ENCODE data around the gene HSD3B2.
"Not testable (repeated sequence)": the region's sequence is repeated elsewhere in the genome, so short reads cannot be mapped to it uniquely, and the experiment has no call there.

Gene HSD3B2

DNA sequence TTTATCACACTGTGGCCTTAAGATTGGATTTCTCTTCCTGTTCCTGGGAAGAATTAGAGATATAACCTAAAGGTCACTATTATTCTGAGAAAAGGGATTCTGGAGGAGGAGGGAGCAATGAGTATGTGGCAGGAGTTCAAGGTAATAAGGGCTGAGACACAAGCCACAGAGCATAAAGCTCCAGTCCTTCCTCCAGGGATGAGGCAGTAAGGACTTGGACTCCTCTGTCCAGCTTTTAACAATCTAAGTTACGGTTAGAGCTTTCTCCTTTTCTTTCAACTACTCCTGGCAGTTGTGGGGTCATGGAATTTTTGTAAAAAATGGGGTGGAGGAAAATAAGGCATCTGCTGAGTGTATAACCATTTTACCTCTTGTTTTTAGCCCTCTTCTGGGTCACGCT, at the start of gene HSD3B2:
Gene HSD3B2 (plus strand): TSS at position 201 of the 400 bp plus-strand sequence. CDS start 270 bp downstream, outside the sequence.
- no peak for DNase-seq

DNA sequence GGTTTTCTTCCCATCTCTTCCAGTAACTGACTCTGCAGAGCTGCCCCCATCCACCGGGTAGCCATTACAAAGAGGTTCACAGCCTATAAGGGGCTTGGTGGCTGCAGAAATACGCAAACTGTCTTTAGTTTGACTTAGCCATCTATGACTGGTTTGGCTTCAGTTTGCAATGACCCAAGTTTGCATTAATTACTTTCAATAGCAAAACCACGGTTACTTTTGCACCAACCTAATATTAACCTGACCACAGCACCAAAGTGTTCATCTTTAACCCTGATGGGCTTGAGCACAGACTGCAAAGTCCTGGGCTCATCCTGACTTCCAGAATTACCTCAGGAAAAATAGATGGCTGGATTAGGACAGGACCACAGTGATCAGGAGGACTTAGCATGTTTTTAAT, 48.5 kb upstream of the HSD3B2 start:
- DNase-seq = no peak

DNA sequence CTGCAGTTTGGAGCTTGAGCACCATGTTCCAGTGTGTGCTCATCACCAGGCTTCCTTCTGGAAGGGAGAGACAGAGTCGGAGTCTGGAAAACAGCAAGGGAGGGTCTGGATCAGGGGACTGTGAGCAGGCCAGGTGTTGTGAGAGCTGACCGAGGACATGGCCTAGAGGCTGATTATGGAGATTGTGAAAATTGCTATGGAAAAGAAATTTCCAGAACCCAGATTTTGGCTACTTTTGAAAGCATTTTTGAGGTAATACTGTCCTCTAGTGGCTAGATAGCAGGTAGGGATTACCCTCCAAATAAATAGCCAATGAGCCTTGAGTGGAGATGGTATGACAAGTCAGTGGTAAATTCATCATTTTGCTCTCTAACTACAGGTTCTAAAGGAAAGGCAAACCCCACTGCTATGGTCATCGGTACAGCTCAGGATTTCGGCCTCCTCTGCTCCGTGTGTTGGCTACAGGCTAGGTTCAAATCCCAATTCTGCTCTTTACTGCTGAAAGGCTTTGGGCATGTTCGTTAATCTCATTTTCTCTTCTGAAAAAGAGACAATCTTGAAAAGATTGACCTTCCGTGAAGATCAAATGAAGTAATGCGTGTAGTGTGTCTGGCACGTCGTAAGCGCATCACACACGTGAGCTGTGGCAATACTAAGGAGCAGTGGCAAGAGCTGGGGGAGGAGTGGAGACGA, 47.4 kb upstream of the HSD3B2 start:
- DNase-seq = peak; percentile 7

DNA sequence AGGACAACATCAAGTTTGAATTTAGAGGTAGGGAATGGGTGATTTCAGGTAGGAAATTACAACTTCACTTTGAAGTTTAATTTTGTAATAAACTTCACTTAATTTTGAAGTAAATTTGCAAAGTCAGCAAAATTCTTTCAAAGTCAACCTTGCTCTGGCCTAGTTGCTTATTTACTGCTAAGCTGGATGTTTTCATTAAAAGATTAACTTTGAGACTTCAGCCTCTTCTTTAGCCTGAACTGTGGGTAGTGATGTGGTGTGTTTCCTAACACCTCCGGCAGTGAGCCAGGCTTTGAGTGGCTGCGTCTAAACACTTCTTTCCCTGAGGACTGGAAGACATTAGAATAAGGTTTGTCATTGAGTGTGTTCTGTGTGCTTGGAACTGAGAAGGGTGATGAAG, 46.4 kb upstream of the HSD3B2 start, which contains the start of gene HAO2:
Gene HAO2 (plus strand): TSS at position 232 of the 400 bp plus-strand sequence. CDS start 12,301 bp downstream, outside the sequence.
- DNase-seq = no peak

DNA sequence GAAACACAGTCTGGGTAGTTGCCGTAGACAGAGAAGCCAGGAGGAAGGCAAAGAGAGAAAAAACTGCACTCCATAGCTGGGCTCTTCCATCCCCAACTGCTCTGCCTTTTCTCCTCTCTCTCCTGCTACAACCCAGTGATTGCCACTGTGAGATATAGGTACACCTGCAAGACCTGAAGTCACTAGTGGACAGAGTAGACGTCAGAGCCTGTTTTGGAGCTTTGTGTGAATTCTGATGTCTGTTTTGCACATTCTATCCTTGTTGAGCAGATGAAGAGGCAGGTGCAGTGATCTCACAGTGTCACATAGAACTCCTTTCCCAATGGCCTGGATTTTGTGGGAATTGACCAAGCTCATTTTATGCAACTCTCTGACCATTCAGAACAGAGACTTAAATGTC, 44.2 kb upstream of the HSD3B2 start:
- DNase-seq = no peak

DNA sequence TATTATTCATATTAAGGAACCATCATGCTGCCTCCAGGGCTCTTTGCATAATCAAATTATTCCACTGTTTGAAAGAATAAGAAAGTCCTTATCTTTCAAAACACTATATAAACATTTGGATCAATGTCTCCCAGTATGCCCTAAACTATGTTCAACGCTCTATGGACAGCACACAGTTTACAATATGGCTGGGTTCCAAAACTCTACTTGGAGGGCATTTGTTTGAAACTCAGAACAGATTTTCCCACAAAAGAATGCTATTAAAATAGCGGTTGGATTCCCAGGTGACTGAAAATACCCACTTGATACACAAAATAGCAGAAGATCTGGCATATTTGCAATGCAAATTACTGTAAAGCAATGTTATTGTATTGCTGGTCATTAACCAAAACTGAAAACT, 43.1 kb upstream of the HSD3B2 start:
- DNase-seq = no peak

DNA sequence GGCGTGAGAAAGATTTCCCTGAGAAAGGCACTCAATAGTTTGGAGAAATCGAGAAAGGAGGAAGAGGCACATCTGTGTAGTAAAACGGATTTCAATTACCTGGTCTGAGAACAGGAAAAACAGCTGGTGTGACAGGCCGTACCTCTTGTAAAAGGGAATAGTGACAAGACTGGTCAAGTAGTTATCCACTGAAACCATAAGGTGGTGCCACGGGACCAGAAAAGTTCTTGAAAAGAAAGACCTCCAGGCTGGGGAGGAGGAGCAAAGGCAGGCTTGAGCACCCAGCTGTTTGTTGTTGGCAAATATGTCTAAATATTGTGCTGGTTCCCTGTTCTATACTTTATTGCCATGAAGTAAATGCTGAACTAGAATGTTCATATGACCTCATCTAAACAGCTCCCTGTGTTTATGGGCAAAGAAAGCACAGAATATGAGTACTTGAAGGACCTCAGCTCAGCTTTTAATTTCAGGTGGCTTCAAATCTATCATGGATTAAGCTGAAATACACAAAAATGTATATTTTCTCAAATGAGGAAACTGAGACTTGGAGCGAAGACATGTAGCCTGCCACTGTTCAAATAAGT, 42.4 kb upstream of the HSD3B2 start:
- no peak for DNase-seq

DNA sequence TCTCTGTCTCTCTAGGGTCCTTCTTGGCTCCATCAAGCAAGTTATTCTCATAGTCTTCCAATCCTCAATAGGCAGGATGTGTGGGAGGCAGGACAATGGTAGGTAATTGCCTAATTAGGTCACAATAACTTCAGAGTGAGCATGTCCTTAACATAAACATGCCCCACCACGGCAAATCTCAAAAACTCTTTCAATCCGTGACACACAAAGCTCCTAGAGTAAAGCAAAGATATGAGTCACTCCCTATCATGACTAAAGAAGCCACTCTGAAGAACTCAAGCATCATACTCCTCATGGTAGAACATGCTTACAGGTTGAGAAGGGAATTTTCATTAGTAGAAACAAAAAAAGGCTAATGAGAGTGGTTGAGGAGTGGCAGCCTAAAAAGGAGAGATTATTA, 41.5 kb upstream of the HSD3B2 start:
- DNase-seq = no peak

DNA sequence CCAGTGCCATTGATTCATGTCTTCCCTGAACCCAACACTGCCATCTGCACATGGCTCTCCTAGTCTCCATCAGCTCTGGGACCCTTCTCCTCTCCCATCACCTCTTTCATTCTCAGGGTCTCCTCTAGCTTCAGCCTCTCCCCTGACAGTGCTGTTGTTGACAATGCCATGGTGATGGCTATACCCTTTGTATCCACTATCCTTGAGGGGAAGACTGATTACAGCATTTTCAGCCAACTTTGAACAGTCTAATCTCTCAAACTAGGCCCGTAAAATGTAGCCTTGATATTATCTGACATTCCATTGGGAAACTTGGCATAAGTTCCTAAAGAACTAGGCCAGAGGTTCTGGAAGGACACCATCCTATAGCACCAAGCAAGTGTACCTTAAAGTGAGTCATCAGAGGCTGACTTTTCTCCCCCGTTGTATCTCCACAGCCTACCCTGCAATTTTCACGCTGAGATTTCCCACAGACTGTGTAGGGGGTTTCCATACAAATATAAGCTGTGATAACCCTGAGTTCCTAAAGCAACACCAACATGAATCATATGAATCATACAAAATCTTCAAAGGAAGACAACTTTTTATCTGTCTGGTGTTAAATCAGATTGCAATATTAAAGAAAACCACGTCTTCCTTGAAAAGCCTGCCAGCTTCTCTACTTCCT, 40.6 kb upstream of the HSD3B2 start:
- DNase-seq = no peak

DNA sequence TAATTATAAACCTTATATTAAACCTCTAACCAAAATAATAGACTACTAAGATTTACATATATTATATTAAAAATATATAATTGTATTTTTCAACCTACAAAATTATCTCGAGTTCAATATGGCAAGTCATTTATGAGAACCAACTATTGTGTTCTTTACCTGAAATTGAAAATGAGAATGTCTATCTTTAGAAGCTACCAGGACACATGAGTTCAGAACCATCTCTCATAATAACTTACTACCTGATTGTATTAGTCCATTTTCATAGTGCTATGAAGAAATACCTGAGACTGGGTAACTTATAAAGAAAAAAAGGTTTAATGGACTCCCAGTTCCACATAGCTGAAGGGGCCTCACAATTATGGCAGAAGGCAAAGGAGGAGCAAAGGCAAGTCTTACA, 39.6 kb upstream of the HSD3B2 start:
- DNase-seq = no peak

DNA sequence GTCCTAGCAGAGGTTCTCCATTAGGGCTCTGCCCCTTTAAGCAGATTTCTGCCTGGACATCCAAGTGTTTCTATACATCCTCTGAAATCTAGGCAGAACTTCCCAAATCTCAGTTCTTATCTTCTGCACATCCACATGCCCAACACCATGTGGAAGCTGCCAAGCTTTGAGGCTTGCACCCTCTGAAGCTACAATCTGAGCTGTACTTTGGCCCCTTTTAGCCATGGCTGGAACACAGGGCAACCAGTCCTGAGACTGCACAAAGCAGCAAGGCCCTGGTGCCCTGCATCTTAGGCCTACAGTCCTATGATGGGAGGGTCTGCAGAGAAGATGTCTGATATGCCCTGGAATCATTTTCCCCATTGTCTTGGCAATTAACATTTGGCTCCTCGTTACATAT, 38.4 kb upstream of the HSD3B2 start:
- no peak for DNase-seq

DNA sequence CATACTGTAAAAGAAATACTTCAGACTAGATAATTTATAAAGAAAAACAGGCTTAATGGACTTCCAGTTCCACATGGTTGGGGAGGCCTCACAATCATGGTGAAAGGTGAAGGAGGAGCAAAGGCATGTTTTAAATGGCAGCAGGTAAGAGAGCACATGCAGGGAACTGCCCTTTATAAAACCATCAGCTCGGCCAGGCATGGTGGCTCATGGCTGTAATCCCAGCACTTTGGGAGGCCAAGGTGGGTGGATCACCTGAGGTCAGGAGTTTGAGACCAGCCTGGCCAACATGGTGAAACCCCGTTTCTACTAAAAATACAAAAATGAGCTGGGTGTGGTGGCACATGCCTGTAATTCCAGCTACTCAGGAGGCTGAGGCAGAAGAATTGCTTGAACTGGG, 37.4 kb upstream of the HSD3B2 start:
- not testable (repeated sequence) for DNase-seq

DNA sequence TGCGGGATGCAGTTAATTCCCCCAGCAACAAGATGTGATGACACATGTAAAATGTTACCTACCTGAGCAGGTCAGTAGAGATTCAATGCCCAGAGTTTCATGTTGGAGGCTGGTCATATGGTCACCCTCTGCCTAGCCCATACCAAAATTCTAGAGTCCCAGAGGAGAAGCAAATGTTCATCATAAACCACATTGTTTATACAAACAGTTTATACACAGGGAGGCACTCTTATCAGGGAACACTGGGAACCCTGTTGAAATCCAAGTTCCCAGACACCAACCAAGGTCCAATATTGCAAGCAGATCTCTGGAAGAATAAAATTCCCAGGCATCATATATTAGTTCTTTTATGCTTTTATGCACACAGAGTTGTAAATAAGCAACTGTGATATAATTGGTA, 35.8 kb upstream of the HSD3B2 start:
- DNase-seq = no peak

DNA sequence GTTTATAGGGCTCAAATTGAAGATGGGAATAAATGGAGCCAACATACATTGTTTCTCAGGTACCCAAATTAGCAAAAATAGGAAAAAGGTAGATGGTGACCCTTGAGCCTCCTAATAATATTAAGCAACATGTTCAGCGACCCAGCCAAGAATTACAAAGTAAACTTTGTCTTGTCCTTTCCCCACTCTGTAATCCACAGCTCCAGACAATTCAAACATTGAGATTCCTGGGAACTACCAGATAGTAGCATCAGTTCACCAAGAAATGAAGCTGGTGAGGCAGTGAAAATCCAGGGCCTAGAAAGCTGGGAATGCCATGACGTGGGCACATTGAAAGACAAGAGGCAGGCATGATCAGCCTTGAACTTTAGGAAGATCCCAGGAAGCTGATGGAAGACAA, 34.6 kb upstream of the HSD3B2 start:
- DNase-seq = no peak

DNA sequence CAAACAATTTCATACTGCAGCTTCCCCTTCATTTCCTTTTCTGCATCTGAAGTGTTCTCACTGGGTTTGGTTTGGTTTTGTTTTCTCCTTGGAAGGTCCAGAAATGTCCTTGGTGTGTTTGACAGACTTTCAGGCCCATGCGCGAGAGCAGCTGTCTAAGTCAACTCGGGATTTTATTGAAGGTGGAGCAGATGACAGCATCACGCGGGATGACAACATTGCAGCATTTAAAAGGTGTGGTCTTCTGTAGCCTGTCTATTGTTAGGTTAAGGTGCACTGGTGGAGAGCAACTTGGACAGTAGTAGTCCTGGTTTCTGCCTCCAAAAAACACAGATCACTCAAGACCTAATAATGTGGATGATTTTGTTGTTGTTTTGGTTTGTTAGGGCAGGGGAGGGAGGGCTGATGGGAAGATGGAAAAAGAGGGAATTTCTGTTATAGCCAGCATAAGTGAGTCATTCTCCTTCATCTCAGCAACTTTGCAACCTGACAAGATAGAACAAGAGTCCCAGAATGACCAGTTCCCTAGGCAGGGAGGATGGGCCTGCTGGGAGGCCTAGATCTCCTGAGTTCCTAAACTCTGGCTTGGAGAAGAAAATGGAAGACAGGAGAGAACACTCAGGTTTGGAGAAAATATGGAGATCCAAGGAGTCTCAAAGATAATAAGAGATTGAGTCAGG, 33.8 kb upstream of the HSD3B2 start:
- no peak for DNase-seq

DNA sequence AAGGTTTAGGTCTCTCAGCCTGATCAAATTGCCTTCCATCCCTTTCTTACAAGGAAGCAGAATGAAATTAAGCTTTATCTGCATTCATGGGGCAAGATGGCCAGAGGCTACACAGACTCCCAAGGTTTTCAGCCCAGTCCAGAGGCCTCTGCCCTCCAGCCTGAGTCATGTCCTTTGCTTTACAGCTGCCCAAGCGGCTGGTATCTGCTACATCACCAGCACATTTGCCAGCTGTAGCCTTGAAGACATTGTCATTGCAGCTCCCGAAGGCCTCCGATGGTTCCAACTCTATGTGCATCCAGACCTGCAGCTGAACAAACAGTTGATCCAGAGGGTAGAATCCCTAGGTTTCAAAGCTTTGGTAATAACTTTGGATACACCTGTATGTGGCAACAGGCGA, 30.4 kb upstream of the HSD3B2 start:
- DNase-seq = no peak

DNA sequence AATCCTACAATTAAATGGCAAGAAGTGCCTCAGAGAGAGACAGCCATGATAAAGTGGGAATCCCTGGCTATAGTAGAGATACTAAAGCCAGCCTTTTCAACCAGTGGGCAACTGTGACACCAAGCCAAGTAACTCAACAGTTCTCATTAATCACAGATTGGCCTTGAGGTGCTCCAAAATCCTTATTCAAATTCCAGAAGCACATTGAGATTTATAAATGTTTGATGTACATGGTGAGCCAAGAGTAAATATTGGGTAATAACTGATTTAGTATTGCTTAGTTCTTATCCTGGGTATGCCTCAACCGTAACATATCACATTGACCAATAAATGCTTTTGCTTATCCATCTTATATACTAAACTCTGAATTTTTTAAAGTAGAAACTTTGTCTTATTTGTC, 29.3 kb upstream of the HSD3B2 start:
- no peak for DNase-seq

DNA sequence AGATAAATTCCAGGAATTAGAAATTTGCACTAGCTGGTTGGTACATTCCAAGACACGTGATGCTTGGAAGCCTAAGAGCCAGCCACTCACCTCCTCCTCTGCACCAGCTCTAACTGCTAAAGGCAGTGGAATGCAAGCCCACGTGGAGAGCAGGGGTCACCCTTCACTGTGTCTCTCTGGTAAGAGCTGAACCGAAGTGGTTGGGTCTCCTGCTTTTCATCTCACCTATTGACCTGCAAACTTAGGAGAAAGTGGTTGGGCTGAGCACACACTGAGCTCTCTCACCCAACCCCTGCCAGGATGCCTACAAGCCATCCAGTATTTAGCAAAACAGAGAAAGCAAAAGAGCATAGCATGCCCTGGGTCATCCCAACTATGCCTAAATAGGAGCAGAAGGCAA, 27.1 kb upstream of the HSD3B2 start:
- no peak for DNase-seq

DNA sequence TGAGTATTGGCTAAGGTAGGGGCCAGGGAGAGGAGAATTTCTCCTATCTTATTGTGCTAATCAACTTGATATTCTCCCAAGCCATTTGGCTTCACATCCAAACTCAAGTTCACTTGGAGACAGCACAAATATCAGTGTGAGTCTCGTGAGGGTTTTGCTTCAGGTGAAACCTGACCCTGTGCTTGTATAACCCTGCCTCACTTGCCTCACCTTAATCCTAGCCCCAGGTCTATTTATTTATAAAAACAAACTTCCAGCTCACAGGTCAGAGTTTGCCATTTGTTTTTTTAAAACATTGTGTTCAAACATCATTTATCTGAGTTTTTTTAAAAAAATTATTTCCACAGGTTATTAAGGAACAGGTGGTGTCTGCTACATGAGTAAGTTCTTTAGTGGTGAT, 26.5 kb upstream of the HSD3B2 start:
- no peak for DNase-seq

DNA sequence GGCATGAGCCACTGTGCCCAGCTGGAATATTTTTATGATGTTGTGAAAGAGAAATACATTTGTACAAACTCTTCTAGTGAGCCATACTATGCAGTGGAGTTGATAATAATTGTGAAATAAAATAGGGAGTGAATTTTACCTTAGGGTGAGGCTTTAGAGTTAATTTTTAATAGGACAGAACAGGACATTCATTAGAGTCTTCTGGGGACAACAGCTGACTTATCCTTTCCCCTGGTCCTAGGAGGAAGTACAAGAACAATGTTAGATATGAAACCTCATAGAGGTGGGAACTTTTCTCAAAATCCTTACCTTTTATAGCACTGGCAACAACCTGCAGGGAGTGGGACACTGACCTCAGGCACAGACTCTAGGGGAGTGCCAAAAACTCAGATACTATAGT, 24.4 kb upstream of the HSD3B2 start:
- DNase-seq = no peak

DNA sequence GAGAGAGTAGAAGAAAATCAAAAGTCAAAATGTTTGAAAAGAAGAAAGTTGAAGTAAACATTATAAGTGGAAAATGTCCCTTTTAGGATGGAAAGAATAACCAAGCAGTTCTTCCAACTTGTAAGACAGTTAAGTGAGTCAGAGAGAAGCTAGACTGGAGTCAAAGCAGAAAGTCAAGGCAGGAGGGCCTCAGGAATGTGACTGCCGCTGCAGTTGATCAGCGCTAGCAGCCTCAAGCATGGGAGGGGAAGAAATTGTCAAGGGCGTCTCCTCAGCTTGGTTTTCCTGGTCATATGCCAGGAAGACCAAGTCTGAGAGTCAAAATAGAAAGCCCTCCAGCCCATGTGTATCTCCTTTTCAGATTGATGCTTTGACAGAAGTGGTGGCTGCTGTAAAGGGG, 23.2 kb upstream of the HSD3B2 start:
- no peak for DNase-seq

DNA sequence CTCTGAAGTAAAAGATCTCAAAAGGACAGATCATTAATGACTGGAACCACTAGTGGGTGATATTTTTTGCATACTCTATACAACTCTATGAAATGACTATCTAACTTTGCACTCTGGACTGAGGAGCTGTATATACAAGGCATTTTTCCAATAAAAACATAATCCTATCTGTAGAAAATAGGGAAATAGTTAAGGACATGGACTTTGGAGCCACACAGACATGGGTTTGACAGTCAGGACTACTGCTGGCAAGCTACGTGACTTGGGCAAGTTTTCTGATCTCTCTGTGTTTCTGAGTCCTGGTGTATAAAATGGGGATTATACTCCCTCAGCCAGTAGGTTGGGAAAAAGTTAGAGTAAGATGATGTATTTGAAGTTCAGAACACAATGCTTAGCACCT, 20.9 kb upstream of the HSD3B2 start:
- no peak for DNase-seq

DNA sequence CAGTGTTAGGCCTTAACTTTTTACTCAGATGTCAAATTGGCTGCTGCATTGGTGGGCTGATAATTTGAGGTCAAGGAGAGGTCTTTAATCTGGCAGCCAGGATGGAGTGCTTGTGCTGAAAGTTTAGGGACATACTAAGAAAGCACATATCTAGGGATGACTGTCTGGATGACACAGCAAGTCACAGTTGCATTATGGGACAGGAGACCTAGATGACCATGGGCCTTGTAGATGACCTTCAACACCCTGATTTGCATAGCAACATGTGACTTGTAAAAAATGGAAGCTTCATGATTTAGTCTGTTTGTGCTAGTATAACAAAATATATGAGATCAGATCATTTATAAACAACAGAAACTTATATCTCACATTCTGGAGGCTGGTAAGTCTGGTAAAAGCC, 18.0 kb upstream of the HSD3B2 start:
- DNase-seq = no peak

DNA sequence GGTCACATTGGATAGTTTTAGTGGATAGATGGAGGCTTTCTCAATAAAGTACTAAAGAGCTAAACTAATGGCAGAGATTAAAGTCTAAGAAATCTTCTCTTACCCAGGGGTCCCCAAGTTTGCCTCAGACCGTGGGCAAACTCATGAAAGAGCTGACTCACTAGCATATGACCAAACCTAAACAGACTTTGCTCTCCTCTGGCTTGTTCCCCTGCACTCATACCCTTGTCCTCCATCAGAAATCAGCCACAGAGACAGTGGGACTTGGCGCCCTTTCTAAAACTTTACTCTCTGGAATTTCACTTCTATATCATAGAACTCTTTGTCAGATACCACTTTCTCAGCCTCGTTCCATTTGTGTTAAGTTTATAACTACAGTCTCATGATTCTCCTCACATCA, 17.0 kb upstream of the HSD3B2 start:
- no peak for DNase-seq

All from NCI-H2171 (cell line).